Activated CD4-positive, alpha-beta T cell treated with anti-CD3 and anti-CD28 coated beads for 24 hours (primary cell): ENCODE results near the gene CDH26.
A peak's percentile ranks its signal among the peaks of the same experiment; 100 is the strongest.

Experiments used
- DNase-seq, 2 donors: peaks; one replicate each; pipeline ENCODE4 v3.0.0-alpha.2; 2020; ENCODE audit warnings: low read depth in 2 of 2

The CDH26 gene

GRCh38 chr20:60043435-60043834 lies 85.2 kb downstream of the CDH26 start:
- no peak for DNase-seq

DNA sequence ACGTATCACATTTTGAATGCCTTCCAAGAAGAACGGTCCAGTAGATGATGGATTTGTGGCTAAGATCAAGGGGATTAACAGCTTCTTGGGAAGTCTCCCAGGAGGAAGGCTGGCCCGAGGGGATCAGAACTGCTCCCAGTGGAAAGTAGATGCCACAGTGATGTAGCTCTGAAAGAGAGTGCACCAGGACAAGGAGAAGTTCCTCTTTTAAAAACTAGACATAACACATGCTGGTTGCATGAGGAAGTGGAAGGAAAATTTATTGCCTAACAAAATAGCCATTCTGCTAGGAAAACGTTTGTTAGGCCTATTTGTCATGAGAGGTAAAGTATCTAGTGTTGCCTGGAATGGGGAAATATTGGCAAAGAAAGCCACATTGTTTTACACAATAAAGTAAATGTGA lies 87.8 kb downstream of the CDH26 start:
- DNase-seq: no peak

- DNase-seq: no peak
Measured at GRCh38 chr20:60046436-60046835, 88.2 kb downstream of the CDH26 start.

DNA sequence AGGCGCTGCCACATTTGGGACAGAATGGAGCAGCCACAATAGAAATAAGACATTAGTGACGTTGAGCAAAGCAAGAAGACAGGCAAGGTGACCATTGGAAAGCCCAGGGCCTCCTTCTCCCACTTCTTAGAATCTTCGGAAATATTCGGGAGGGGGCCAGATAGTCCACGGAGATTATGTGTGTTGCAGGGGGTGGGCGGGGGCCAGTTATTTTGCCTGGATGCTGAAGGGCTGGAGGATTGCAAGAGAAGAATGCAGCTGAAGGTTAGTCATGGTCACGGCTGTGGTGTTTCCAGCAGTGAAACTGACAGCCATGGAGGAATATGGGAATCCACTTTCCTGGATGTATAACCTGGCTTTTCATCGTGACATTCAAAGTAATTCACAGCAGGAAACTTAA lies 88.6 kb downstream of the CDH26 start:
- DNase-seq: no peak

DNA sequence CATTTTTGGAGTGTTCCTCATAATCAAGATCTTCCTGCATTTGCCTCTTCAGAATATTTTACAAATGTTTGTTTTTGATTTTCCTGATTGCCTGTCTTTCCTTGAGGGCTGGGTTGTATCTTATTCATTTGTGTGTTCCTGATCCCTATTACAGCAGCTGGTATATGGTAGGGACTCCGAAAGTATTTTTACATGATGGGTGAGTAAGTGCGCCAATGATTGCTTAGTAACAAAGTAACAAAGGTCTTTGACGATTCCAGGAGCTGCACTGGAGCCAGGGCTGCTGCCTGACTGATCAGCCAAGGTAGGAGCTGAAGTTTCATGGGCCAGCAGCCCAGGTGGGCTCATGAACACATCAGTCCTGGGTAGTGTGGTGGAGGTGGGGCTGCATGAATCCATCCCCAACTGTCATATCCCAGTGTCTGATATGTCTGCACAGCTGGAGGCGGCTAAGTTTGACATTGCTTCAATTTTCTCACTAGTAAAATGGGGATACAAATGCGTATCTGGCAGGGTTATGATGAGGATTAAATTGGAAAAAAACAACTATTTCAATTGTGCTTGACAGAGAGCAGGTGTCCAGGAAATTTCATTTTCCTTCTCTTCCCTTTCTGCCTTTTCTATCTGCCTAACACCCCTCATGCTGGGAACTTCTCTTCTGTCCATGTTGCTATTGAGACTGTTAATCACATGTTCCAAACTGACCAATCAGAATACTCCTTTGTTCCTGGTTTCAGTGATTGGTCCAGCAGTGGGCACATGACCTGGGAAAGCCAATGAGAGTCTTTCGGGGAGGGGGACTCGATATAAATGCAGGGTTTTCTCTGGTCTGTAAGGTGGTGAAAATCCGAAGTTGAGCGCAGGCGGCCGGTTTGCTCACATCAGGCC lies 90.7 kb downstream of the CDH26 start:
- DNase-seq: no peak

- DNase-seq: no peak
Measured at GRCh38 chr20:60049601-60050000, 91.4 kb downstream of the CDH26 start.

- no peak for DNase-seq
Measured at GRCh38 chr20:60050193-60050947, 92.1 kb downstream of the CDH26 start.

GRCh38 chr20:60051911-60052310 lies 93.7 kb downstream of the CDH26 start:
- DNase-seq: no peak

- no peak for DNase-seq
Measured at GRCh38 chr20:60052322-60052721, 94.1 kb downstream of the CDH26 start.

DNA sequence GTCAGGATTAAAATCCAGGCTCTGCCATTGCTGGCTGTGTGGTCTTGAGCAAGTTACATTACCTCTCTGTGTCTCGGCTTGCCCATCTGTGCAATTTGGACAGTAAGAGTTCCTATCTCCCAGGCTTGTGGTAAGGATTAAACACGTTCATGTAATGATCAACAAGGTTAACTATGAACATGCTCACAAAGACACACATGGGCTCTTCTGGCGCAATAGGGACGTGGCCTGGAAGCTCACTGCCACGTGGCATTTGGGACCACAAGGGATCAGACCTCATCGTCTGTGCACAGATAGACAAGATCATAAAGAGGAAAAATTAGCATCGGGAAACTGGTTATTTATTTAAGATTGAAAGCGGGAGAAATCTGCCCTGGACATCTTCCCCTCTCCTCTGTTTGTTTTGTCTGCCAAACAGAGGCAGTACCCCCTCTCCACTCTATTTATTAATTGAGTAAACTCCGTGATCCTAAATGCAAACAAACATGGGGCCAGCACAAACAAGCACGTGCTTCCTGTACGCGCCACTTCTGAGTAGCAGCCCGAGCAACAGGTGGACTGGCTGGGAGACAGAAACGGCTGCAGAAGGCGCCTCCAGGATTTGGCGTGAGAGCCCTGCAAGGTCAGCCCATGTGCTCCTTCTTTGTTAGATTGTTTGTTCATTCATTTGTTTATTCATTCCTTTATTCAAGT lies 95.0 kb downstream of the CDH26 start:
- no peak for DNase-seq

DNA sequence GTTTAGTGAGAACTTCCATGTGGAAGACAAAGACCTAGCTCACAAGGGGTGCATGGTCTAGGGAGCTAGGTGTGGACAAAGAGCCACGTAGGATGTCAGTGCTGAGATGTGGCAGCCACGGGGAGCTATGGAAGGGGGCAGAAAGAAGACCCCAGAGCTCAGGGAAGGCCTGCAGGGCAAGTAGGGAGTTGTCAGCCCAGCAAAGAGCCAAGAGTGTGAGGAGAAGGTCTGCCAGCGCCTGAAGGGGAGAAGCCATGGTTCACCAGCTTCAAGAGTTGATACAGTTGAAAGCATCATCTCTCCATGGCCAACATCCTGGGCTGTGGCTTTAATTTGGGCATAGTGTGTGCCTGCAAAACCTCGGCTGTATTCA lies 95.6 kb downstream of the CDH26 start:
- DNase-seq: no peak

DNA sequence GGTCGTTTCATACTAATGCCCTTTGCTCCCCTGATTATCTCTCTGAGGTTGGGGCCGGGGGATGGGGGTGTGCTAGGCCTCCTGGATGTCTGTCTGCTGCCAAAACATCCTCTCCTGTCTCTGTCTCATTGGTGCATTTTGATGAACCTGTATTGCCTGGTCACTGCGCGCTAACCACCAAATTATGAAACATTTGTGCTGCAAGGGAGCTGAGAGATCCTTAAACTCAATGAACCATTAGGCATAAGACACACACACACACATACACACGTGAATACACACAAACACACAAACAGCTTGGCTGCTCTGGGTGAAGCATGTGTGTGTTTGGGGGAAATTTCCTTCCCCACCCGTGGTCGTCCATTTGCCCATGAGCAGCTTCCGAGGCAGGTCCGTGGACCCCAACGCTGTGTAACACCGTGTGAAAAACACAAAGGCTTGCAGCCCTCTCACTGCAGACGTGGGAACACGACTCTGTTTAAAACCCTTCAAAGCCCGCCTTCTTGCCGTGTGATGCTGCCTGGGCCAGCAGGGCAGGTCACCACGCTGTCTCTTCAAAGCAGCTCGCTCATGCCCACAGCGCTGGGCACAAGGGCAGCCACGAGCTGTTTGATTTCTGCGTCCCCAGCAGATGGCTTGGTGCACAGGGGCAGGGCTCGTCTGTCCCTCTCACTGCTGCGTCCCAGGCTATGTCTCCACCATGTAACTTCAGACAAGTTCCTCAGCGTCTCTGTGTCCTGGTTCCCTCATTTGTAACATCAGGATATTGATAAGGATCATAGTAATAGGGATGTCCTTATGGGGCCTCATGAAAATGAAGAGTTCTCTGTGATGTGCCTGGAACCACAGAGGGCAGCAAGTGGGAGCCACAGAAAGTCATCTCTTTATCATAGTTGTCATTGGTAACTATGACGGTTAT lies 96.8 kb downstream of the CDH26 start:
- no peak for DNase-seq

GRCh38 chr20:60055740-60056139 lies 97.5 kb downstream of the CDH26 start:
- DNase-seq: peak in 1 of 2 donors; percentile 8

DNA sequence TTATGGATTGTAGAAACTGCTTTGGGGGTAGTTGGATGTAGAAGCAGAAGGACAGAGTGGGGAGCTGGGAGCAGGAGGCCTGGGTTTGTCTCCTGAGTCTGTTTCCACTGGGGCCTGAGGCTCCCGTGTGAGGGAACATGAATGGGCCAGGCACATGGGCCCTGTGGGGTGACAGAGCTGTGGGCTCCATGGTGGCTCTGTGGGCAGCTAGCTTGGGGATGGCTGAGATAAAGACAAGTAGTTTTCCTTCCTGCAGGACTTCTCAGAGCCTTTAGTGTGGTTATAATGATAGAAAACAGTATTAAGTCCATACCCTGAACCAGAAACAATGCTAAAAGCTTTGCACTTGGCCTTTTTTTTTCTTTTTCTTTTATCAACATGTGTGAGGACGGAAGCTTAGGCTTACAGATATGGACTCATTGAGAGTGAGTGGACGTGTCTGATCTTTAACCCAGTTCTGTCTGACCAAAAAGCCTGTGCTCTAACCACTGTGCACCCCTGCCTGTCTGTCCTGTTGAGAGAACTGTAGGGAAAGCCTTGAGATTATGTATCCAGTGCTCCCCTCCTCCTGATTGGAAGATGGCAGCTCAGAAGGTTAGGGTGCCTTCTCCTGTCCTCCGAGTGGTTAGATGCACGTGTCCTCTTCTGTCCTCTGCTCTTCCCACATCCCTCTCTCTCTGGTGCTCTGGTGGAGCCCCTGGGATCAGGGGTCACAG lies 98.3 kb downstream of the CDH26 start:
- DNase-seq: no peak

- DNase-seq: peak; percentile 41 to 54
Measured at GRCh38 chr20:60057123-60057865, 99.1 kb downstream of the CDH26 start.

GRCh38 chr20:60057866-60058807 lies 99.9 kb downstream of the CDH26 start:
- no peak for DNase-seq

GRCh38 chr20:60058879-60059278 lies 100.7 kb downstream of the CDH26 start:
- DNase-seq: no peak

- no peak for DNase-seq
Measured at GRCh38 chr20:60060006-60060557, 101.9 kb downstream of the CDH26 start.

DNA sequence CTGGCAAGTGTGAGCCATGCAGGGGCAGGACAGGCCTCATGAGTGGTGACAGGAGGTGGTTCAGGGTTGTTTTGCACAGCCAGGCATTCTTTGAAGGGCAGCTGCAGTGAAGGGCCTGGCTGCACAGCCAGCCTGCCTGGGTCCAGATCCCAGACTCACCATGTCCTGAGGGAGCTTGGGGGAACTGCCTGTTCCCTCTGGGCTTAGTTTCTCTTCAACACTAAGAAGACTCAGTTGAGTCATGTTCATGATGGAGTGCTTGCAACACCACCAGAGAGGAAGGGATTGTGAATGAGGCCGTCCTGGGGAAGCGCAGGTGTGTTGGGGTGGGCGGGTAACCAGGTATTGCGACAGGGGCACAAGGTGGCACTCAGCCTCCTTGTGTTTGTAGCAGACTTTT lies 102.4 kb downstream of the CDH26 start:
- DNase-seq: no peak
